NCI-H1105 (cell line): Measurements from ENCODE around the gene ARHGAP15.
"Not testable (repeated sequence)": the region's sequence is repeated elsewhere in the genome, so short reads cannot be mapped to it uniquely, and the experiment has no call there.

Experiments used
- DNase-seq: peaks from one replicate; lab custom pipeline; 2025; lab: John Stamatoyannopoulos, UW

Gene ARHGAP15

DNA sequence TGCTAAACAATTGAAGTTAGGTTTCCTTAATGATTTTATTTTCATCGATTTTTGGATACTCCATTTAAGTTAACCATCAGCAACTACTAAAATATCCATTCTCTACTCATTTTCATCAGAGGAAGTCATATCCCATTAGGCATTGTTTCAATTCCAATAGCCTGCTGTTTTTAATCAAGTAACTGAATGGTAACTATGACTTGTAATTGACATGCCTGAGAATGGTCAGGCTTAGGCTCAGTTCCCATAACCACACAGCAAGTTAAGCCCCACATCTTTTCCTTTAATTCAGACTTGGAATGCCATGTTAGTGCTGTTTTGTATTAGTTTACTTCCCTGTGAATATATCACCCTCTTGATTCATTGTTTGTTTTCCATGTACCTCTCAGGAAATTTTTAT, 398.8 kb downstream of the ARHGAP15 start:
- no peak for DNase-seq

DNA sequence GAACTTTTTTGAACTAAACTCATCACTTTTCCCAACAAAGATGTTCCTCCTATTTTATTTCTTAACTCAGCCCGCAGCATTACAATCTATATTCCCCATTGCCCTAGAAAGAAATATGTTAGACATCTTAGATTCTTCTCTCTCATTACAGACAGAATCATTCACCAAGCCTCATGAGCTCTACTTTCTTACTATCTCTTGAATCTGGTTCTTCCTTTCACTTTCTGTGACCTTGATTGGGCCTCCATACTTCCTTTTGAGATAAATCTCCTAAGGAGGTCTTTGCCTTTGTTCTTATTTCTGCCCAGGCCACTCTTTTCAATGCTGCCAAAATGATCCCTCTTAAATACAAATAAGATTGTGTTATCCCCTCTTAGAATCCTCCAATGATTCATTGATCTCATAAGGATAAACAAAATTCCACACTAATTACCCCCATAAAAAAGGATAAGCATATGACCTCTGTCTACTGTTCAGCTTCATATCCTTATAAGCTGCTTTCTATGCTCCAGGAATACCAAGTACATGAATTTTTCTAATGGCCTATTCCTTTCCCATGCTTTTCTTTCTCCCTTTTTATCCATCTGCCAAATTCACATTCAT, 400.0 kb downstream of the ARHGAP15 start:
- no peak for DNase-seq

DNA sequence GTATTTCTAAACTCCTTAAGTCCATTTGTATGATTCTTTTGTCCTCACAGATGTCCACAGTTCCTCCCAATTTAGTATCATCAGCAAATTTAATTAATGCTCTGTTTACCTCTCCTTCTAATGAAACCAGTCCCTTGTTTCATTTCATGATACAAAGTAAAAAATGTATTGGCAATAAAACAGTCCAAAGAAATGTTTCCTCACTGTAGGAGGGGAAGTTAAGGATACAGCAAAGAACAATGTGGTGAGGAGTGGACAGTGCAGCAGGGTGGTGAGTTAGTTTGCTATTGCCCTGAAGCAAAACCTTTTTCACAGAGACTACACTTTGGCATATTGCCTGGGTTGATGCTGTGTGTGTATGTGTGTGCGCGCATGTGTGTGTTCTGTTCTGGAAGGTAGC, 401.5 kb downstream of the ARHGAP15 start:
- DNase-seq: no peak

DNA sequence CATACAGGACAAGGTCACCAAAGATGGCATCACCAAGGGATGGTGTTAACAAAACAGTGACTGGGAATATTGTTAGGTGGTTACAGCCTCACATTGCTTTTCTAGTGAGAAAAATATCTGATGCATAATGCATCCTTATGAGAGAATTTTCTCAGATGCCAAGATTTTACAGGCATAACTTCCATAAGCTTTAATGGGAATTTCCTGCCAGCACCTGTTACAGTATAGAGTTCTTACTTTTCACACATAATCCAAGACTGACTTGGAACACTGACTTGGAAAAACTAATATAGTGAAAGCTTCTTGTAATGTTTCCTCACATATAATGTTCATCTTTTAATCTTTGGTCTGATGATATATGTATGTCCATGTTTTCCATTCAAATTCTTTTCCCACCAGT, 402.8 kb downstream of the ARHGAP15 start:
- DNase-seq: no peak

DNA sequence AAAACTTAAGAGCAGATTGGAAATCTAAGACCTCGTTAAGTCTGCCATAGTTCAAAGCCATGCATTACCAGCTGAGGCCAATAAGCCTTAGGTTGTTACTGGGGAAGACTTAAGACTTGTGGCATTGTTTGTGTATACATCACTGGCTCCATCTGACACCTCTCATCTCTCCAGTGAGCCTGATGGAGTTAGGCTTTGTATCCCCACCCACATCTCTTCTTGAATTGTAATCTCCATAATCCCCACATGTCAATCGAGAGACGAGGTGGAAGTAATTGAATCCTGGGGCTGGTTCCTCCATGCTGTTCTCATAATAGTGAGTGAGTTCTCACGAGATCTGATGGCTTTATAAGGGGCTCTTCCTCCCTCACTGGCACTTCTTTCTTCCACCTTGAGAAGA, 404.6 kb downstream of the ARHGAP15 start:
- no peak for DNase-seq

DNA sequence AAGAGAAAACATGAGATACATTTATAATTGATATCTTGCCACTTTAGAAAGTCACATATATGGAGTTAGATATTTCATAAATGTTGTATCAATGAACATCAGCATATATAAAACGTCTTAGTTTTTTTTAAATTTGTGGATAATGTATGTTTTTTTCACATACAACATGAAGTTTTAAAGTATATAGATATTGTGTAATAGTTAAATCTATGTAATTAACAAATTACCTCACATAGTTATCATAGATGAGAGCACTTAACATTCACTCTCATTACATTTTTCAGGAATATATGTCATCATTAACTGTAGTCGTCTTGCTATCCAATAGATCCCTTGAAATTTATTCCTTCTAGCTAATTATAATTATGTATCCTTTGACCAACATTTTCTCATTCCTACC, 406.6 kb downstream of the ARHGAP15 start:
- no peak for DNase-seq

DNA sequence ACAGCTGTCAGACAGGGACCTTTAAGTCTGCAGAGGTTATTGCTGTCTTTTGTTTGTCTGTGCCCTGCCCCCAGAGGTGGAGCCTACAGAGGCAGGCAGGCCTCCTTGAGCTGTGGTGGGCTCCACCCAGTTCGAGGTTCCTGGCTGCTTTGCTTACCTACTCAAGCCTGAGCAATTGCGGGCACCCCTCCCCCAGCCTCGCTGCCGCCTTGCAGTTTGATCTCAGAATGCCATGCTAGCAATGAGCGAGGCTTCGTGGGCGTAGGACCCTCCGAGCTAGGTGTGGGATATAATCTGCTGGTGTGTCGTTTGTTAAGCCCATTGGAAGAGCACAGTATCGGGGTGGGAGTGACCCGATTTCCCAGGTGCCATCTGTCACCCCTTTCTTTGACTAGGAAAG, 412.7 kb downstream of the ARHGAP15 start:
- not testable (repeated sequence) for DNase-seq

DNA sequence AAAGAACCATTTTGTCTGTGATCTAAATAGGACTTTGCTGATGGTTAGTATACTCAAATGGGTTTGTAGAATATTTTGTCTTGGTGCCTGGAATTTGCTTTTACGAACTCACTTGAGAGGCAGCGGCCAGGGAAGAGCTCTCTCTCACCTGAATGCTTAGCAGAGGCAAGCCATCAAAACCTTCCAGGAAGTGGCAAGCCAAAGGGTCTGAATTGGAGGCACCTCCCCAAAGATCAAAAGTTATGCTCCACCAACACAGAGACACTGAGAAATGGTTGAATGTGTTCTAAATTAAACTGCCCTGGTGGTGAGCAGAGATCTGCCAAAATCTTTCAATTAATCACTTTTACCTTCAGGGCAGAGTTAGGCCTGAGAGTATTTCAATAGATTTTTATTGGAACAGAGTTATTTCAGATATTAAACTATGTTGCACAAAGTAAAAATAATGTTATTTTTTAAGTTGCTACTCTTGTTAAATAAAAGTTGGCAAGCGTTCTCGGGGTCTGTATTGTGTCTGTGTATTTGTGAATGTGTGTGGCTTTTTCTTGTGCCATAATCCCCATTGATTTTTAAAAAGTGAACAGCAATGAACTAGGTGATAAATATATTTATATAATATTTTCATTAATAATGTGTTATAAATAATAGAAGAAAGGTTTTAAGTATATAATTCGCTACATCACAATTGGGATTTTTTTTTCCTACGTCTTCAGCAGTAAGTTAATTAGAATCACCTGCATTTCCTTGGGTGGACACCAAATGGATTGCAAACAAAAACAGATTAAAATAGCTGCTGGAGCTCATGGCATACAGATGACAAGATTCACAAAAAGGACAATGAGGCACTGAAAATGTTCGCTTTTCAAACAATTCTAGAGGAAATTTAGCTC, 416.1 kb downstream of the ARHGAP15 start:
- peak; percentile 35 for DNase-seq

DNA sequence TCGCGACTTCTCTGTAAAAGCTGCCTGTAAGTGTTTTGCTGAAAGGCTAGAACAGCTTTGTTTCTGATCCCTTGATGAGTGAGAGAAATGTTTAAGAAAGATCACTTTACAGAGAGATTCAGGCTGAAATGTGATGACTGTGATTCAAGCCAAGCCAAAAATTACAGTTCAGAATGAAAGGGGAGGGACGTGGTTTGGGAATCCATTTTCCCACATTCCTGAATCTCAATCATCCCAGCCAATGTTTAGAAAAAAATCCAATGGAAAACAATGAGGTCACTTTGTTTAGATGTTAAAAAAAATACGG, 416.7 kb downstream of the ARHGAP15 start:
- DNase-seq: peak; percentile 35

DNA sequence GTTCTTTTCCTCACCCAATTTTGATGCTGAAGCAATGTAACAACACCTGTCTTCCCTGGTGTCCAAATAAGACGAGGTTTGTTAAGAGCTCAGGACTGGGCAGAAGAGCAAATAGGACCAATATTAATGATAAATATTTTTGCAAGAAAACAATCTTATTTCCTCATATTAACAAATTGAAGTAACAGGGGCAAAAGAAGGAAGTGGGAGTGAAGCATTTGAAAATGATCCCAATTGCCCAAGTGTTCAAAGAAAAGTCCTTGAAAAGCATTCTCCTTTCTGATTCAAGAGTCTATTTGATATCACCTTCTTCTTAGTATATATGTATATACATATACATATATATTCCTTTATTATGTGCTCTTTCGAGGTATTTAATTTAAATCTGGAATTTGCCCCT, 418.8 kb downstream of the ARHGAP15 start:
- DNase-seq: no peak

DNA sequence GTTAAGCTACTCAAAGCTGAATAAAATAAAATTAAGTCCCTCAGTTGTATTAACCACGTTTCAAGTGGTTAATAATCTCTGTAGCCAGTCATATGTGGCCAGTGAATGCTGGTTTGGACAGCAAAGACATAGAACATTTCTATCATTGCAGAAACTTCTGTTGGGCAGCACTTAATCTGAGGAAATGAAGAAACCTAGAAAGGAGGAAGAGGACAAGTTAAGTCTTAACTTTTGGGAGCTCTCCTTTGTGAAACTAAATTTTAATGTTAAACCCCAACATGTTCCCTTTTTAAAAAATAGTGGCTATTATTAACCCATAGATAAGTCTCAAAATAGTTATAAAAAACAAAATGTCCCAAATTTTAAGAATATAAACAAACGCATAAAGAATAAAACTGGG, 421.3 kb downstream of the ARHGAP15 start:
- DNase-seq: no peak

DNA sequence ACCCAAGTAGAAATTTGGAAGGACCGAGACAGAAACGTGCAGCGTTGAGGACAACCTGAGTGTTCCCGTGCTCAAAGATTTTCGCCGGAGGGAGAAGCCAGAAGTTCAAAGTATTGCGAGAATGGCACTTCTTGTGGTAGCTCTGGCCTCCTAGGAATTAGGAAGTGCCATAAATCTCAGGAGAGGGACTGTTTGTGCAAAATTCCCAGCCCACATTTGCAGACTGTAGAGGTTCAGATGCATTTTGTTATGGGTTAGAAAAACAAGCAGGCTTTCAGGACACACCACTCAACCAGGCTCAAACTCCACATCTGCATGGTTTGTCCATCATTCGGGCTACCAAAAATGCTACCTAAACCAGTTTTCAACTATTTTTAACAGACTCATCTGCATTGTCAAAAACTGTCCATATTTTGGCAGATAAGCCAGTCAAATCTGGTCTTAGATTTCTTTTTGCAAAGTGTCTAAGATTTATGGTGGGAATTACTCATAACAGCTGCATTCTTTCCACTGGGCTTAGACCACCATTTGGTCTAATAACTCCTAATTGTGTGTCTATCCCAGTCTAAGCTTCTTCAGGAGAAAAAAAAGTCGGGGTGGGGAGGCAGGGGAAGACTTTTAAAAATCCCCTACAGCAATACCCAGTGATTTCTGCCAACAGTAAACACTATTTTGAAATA, 422.9 kb downstream of the ARHGAP15 start:
- no peak for DNase-seq

DNA sequence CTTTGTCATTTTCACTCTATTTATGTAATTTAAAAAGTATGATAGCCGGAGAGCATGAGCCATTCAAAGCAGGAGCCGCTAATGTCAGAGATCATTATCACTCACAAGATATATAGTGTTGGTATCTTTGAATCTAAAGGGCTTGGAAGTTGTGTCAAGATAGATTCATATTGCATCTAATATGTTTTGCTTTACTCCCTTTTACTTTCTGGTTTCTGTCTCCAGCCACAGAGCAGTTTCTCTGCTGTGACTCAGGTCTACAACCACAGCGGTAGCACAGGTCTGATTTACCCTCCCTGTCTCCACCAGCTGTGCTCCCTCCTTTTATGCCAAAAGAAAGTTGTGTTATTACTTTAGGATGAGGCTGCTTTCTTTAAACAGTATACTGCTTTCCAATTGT, 424.0 kb downstream of the ARHGAP15 start:
- DNase-seq: no peak

DNA sequence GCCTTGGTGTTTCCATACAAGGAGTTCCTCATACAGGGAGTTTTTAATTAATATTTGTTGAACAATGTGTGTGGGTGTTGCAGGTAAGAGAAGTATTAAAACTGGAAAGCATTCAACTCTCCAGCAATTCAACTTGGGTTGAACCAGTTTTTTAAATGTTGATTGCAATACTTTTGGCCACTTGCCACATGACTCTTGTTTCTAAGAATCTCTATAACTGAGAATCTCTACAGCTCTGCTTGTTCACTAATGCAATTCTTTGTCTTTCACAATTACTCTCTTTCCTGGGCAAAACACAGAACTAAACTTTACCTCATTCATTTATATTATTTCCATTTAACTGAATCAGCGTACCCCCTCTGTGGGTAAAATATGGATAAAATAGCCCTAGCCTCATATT, 429.4 kb downstream of the ARHGAP15 start:
- peak; percentile 12 for DNase-seq

DNA sequence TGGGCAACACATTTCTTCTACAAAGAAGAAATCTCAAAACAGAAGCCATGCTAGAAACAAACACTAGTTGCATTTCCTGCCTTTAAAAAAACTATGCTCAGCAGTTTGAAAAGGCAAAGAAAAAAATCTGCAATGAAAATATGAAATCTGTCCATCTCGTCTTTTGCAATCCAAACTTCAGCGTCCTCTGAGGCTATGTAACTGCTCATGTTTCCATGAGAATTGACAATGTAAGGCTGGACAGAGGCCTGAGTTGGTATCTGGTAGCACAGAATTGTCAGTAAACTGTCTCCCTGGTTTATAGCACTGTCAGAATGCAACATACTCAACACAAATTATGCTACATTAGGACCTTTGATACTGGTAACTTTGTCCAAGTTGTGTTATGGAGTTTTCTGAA, 429.9 kb downstream of the ARHGAP15 start:
- DNase-seq: no peak

DNA sequence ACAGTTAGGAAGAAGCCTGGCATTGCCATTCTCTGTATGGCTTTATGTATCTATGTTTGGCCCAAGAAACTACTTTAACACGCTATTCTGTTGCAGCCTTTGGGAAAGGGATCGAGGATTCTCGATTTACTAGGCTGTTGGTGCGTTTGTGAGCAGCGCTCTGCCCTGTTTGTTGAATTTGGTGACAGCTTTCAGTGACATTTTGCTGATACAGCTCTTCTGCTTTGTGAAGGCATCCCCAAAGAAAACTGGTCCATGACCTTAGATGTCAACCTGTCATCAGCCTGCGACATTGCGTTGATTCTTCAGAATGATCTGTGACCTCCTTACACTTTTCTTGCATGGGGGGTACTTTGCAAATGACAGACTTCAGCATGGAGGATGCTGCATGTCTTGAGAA, 431.5 kb downstream of the ARHGAP15 start:
- DNase-seq: no peak

DNA sequence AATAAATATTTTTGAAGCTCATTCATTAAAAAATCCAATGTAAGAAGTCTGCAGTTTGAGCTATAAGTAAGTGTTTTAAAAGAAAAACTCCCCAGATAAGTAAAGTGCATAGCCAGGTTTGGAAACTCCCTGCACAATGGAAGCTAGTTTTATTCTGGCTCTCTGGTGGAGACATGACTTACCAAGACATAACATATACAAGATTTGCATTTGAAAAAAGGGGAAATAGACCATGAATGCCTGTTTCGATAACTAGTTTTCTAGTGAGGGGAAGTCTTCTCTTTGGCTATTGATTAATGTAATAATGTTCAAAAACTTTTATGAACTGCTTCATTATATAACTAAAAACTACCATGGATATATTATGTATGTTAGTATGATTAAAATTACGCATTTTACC, 435.2 kb downstream of the ARHGAP15 start:
- DNase-seq: no peak

DNA sequence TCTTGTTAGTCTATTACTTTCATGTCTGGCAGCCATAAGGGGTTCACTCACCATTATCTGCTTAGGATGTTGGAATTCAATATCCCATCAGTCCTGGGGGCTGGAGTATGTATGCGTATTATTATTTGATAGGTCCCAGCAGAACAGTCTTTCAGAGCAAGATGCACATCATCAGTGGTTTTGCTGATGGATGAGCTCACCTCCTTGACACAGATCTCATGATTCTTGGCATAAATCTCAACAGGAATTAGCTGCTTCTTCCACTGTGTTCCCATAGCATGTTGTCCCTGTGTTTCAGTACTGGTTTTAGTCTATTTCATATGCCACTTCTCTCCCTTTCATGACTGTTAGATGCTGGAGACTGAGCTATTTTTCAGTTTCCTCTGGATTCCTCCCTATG, 442.5 kb downstream of the ARHGAP15 start:
- no peak for DNase-seq

DNA sequence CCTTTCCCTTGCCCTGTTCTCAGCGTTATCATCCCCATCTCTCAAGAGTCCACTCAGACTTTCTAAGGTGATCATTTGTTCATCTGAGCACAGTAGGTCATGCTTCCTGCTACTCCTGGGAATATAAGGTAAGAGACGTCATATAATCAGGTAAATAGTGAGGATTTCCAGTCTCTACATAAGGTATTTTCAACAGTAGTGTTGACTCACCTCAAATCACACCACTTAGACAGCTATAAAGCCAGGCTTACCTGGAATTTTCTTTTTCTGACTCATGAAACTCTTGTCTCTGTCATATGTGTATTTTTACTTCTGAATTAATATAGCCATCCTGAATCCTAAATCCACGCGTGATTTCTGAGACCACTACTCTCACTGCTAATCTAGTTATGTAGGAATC, 443.2 kb downstream of the ARHGAP15 start:
- no peak for DNase-seq

DNA sequence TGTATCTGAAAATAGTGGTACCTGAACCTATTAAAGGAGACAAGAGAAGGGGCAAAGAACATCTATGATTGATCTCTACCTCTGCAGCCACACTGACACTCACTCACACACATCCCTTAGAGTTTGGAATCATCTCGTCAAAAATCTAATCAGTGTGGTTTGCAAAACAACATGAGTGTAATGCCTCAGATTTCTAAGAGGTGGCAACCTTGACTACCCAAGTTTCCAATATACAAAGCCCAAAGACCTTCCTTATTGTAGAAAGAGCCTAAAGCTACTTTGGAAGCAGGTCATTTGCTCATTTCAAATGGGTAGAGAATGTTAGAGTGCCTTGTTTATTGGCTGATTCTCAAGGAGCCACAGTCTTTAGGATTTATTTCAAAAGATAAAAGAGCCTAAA, 444.9 kb downstream of the ARHGAP15 start:
- no peak for DNase-seq

DNA sequence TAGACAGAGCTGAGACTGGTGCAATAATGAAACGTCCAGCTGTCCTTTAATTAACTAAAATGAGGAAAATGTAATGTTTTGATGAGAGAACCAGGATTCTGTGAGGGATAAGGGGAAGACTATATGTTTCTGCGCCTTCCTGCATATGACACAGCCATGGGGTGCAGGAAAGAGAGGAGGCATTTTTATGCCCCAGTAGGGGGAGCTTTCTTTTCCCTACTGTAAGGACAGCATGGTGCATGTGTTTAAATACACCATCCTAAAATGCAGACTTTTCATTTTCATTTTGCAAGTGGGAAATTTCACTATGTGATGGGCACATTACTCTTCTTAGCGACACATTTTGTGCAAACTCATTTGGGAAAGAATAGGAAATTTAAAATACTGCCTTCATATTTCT, 446.1 kb downstream of the ARHGAP15 start:
- no peak for DNase-seq

DNA sequence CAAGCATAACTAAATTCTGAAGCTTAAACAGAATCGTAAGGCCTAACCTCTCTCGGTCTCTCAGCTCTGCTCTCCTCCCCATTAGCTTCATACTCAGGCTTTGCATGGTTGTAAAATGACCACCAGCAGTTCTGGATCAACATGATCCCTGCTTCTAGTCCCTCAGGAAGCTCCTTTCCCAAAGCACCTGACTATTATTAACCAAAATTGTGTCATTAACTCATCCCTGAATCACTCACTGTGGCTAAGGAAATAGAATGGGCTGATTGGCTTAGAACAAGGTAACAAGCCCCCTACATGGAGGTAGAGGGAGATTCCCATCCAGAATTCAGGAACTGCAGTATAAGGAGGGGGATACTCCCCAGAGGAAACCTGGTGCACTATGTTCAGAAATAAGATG, 448.3 kb downstream of the ARHGAP15 start:
- no peak for DNase-seq

DNA sequence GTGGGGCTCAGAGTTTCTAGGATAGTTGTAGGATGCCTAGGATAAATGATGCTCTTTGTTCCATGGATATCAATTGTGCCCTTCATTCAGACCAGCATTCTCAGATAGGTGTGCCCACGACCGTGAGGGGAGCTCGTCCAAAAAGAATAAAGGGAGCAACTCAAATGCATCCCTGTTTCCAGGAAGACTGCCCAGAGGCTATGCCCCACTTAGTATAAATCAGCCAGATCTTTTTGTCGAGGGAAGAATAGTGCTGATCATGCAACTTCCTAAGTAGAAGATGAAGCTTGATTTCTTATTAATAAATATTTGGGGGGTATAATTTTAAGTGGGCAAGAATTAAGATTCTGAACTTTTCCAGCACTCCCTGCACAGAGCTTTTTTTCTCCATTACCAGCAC, 450.2 kb downstream of the ARHGAP15 start:
- DNase-seq: no peak
